Suprapubic skin (tissue), 3 donors: ENCODE results near the gene SDHC.

Source experiments
- CTCF ChIP-seq, 2 donors: fragments of 200-600 bp in 1 of 2; fragments of 450-650 bp in 1 of 2; sonication (generic) in 1 of 2; IDR thresholded peaks; one replicate each; pipeline ENCODE4 v1.5.1; 2016 to 2019; ENCODE audit warnings: antibody characterized with exemption in 2 of 2, mild to moderate bottlenecking in 1 of 2, moderate library complexity in 1 of 2
- EP300 ChIP-seq: sonication (generic); formaldehyde crosslinking; IDR thresholded peaks from one replicate; pipeline ENCODE4 v1.6.1; 2017; ENCODE audit warnings: antibody characterized with exemption

- TF ChIP-seq CTCF (IDR thresholded peaks at IDR 0.05) (no peak), EP300 (no peak)
These were observed 19.0 kb downstream of the SDHC start for GRCh38 chr1:161333166-161333565.
